Panc1 (cell line): Measurements from ENCODE around the gene KCNG2. TPM values are rescaled to one million over a fixed set of nuclear protein-coding genes. Genes with fewer than 3 reads are reported as not detected.

Experiments used
- ATAC-seq: fragments of 200-7000 bp; cut with Tn5 transposase; 2 replicates; pipeline ENCODE4 v1.9.1; 2020; ENCODE audit warnings: mild to moderate bottlenecking, moderate library complexity
- BruUV-seq: library from RNA; stranded (reverse); fragments of 400-500 nt; replicated peaks from 2 replicates; lab custom pipeline; 2021; lab: Mats Ljungman, UMichigan
- CTCF ChIA-PET: fragments of 300-600 bp; sonication (Branson Sonifier 250); formaldehyde crosslinking; loops from one replicate; lab custom pipeline; 2022; ENCODE audit warnings: antibody characterized with exemption; lab: Charles Lee
- POLR2A ChIA-PET: fragments of 300-600 bp; sonication (Branson Sonifier 250); formaldehyde crosslinking; loops from one replicate; lab custom pipeline; 2022; ENCODE audit warnings: antibody characterized with exemption; lab: Charles Lee
- DNase-seq: peaks from one replicate; pipeline ENCODE4 v3.0.0-alpha.2; 2010; ENCODE audit warnings: low read depth, low spot score
- H3K27ac ChIP-seq: 2 replicates; pipeline ENCODE4 v1.5.1; 2011; ENCODE audit warnings: mild to moderate bottlenecking, low read length, inconsistent platforms
- H3K27me3 ChIP-seq: fragments of 200-500 bp; sonication (Bioruptor generic); 2 replicates; pipeline ENCODE4 v1.6.0; 2014; ENCODE audit warnings: low read length, inconsistent platforms; ENCODE audit not compliant: control insufficient read depth, insufficient read depth
- H3K36me3 ChIP-seq: fragments of 200-500 bp; sonication (Bioruptor generic); 2 replicates; pipeline ENCODE4 v1.5.1; 2014; ENCODE audit warnings: inconsistent platforms, mild to moderate bottlenecking, low read length, moderate library complexity; ENCODE audit not compliant: control insufficient read depth, insufficient read depth
- H3K4me1 ChIP-seq: 2 replicates; pipeline ENCODE4 v1.5.1; 2011; ENCODE audit warnings: inconsistent platforms, mild to moderate bottlenecking, low read length, moderate library complexity; ENCODE audit not compliant: control insufficient read depth, insufficient read depth
- H3K4me3 ChIP-seq, 2 experiments: 2 replicates each; pipeline ENCODE4 v1.5.1; 2011 to 2012; ENCODE audit warnings: low read depth in 2 of 2, low read length in 2 of 2, mild to moderate bottlenecking in 2 of 2, inconsistent platforms in 1 of 2, moderate library complexity in 1 of 2
- H3K9me3 ChIP-seq: fragments of 200-500 bp; sonication (Bioruptor generic); 2 replicates; pipeline ENCODE4 v1.5.1; 2014; ENCODE audit warnings: low read depth, mild to moderate bottlenecking, inconsistent platforms, low read length, moderate library complexity; ENCODE audit not compliant: control insufficient read depth, insufficient read depth
- CTCF ChIP-seq: fragments of 450-650 bp; IDR thresholded peaks from 2 replicates; pipeline ENCODE4 v1.5.1; 2017; ENCODE audit warnings: mild to moderate bottlenecking
- POLR2AphosphoS5 ChIP-seq: IDR thresholded peaks from 2 replicates; pipeline ENCODE4 v1.6.1; 2012; ENCODE audit warnings: mild to moderate bottlenecking, low read depth, low read length, moderate library complexity
- SIN3A ChIP-seq: IDR thresholded peaks from 2 replicates; pipeline ENCODE4 v1.6.1; 2012; ENCODE audit warnings: low read depth, mild to moderate bottlenecking, low read length, moderate library complexity, borderline replicate concordance; ENCODE audit not compliant: insufficient read depth
- TCF7L2 ChIP-seq: IDR thresholded peaks from 2 replicates; pipeline ENCODE4 v1.6.1; 2011; ENCODE audit warnings: mild to moderate bottlenecking, low read depth, low read length, inconsistent platforms
- in situ Hi-C: cut with HindIII; loops from 2 replicates; pipeline ENCODE4 v1.10.0; 2016; ENCODE audit warnings: low sequenced_read_pairs, low pct_unique_long_range_greater_than_20kb
- intact Hi-C: fragments of 100-400 bp; cut with micrococcal nuclease; formaldehyde crosslinking; loops from one replicate; pipeline ENCODE4 v1.10.0; 2022; ENCODE audit not compliant: unreplicated experiment
- total RNA-seq: library from RNA; stranded (reverse); gene quantifications from one replicate; pipeline ENCODE4 v1.2.1, GENCODE V29; 2021; ENCODE audit not compliant: unreplicated experiment
- TF ChIP-seq, protein P1 (sequence below), 2 experiments: IDR thresholded peaks; 2 replicates each; pipeline ENCODE4 v1.6.1; 2011 to 2012; ENCODE audit warnings: low read depth in 2 of 2, control low read depth in 1 of 2, low read length in 1 of 2, mild to moderate bottlenecking in 1 of 2, moderate library complexity in 1 of 2; ENCODE audit not compliant: insufficient read depth in 1 of 2

Gene KCNG2
- total RNA-seq, 1 experiment from 2014 or later, result not detected

GRCh38 chr18:79930020-79930642 is 132.4 kb downstream of the KCNG2 start:
- Histone ChIP-seq H3K9me3 (peaks cover 49% of the 10 kb centered on the region), H3K4me3 (no peak overlapping the region), H3K27me3 (no peaks in the 10 kb centered on the region), H3K27ac (no peak overlapping the region), H3K36me3 (no peaks in the 10 kb centered on the region), H3K4me1 (0 out of 2 replicates have a peak, but pooled peaks cover 3% of the 10 kb centered on the region)
- in situ Hi-C loops, result no loop called here
- BruUV-seq, result no TSS peak
- ChIA-PET POLR2A (no interaction called here), CTCF (no interaction called here)
- intact Hi-C loops, result no loop called here
- no peak for DNase-seq
- no peak for ATAC-seq
- TF ChIP-seq POLR2AphosphoS5, result no peak
- no peak for TF ChIP-seq TCF7L2
- TF ChIP-seq SIN3A, result no peak
- TF ChIP-seq, protein P1, sequence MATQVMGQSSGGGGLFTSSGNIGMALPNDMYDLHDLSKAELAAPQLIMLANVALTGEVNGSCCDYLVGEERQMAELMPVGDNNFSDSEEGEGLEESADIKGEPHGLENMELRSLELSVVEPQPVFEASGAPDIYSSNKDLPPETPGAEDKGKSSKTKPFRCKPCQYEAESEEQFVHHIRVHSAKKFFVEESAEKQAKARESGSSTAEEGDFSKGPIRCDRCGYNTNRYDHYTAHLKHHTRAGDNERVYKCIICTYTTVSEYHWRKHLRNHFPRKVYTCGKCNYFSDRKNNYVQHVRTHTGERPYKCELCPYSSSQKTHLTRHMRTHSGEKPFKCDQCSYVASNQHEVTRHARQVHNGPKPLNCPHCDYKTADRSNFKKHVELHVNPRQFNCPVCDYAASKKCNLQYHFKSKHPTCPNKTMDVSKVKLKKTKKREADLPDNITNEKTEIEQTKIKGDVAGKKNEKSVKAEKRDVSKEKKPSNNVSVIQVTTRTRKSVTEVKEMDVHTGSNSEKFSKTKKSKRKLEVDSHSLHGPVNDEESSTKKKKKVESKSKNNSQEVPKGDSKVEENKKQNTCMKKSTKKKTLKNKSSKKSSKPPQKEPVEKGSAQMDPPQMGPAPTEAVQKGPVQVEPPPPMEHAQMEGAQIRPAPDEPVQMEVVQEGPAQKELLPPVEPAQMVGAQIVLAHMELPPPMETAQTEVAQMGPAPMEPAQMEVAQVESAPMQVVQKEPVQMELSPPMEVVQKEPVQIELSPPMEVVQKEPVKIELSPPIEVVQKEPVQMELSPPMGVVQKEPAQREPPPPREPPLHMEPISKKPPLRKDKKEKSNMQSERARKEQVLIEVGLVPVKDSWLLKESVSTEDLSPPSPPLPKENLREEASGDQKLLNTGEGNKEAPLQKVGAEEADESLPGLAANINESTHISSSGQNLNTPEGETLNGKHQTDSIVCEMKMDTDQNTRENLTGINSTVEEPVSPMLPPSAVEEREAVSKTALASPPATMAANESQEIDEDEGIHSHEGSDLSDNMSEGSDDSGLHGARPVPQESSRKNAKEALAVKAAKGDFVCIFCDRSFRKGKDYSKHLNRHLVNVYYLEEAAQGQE (IDR thresholded peaks at IDR 0.05; ENCODE audit: insufficient read depth in 1 of 2, low read depth in 2 of 2, low read length in 1 of 2), result no peak
- TF ChIP-seq CTCF, result no peak

DNA sequence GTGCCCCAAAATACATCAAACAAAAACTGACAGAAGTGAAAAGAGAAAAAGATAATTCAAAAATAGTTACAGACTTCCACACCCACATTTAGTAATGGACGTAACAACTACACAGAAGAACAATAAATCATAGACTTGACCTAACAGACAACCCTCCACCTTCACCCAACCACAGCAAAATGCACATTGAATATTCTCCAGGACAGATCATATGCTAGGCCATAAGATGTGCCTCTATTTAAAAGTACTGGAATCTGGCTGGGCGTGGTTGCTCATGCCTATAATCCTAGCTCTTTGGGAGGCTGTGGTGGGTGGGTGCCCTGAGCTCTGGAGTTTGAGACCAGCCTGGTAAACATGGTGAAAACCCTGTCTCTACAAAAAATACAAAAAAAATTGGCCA is 133.7 kb downstream of the KCNG2 start:
- BruUV-seq, result no TSS peak
- TF ChIP-seq TCF7L2 (no peak), POLR2AphosphoS5 (no peak), SIN3A (no peak), CTCF (no peak)
- TF ChIP-seq, protein P1 (IDR thresholded peaks at IDR 0.05; ENCODE audit: insufficient read depth in 1 of 2, low read depth in 2 of 2, low read length in 1 of 2), result no peak
- Histone ChIP-seq H3K9me3 (peaks cover 49% of the 10 kb centered on the region), H3K4me1 (0 out of 2 replicates have a peak, but pooled peaks cover 3% of the 10 kb centered on the region), H3K27me3 (no peaks in the 10 kb centered on the region), H3K27ac (no peak overlapping the region), H3K4me3 (no peak overlapping the region), H3K36me3 (no peaks in the 10 kb centered on the region)
- ChIA-PET CTCF (no interaction called here), POLR2A (no interaction called here)
- intact Hi-C loops (no loop called here), in situ Hi-C loops (no loop called here)
- DNase-seq (no peak), ATAC-seq (no peak)
